IPS DF 4.7 (cell line): Measurements from ENCODE around the gene UBR1.
"Not testable (repeated sequence)": the region's sequence is repeated elsewhere in the genome, so short reads cannot be mapped to it uniquely, and the experiment has no call there.

Source experiments
- DNase-seq: peaks from one replicate; pipeline ENCODE4 v3.0.0-alpha.2; 2013; ENCODE audit warnings: low spot score; ENCODE audit errors: extremely low read depth

UBR1 gene

DNA sequence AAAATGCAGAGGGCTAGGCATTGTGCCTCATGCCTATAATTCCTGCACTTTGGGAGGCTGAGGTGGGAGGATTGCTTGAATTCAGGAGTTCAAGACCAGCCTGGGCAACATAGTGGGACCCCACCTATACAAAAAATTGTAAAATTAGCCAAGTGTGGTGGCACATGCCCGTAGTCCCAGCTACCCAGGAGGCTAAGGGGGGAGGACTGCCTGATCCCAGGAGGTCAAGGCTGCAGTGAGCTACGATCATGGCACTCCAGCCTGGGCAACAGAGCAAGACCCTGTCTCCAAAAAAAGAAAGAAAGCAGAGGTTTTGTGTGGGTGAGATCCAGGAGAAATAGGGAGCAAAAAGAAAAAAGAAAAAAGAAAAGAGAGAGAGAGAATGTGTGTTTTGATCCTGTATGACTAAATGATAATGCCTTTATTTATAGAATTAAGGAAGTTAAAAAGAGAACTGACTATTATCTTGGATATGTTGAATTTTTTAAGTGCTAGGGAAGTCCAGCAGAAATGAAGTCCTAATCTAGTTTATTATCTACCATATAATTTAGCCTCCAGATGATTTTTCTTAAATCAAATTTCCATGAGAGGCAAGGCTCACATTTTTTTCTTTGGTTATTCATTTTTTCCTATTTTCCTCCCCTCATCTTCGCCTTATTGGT lies 190.1 kb downstream of the UBR1 start:
- no peak for DNase-seq

- no peak for DNase-seq
These were observed 190.9 kb downstream of the UBR1 start for GRCh38 chr15:42914728-42915497.

DNA sequence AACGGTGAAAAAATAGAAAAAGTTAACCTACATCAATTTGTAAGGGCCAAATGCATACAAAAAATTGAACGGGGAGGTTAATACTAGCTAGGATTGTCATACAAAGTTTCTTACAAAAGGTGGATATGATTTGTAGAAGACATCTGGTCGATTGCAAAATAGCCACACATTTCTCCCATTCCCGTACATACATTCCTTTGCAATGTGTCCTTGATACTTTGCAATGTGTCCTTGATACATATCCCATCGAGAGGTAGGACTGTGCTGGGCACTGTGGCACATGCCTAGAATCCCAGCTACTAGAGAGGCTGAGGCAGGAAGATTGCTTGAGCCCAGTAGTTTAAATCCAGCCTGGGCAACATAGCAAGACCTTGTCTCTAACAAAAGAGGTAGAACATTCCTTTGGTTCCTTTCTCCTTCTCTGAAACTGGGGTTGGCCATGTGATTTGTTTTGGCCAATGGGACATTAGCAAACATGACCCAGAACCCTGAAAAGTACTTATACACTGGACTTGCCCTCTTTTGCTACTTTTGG lies 194.7 kb downstream of the UBR1 start:
- DNase-seq, result no peak

GRCh38 chr15:42908538-42908937 lies 197.3 kb downstream of the UBR1 start:
- no peak for DNase-seq

DNA sequence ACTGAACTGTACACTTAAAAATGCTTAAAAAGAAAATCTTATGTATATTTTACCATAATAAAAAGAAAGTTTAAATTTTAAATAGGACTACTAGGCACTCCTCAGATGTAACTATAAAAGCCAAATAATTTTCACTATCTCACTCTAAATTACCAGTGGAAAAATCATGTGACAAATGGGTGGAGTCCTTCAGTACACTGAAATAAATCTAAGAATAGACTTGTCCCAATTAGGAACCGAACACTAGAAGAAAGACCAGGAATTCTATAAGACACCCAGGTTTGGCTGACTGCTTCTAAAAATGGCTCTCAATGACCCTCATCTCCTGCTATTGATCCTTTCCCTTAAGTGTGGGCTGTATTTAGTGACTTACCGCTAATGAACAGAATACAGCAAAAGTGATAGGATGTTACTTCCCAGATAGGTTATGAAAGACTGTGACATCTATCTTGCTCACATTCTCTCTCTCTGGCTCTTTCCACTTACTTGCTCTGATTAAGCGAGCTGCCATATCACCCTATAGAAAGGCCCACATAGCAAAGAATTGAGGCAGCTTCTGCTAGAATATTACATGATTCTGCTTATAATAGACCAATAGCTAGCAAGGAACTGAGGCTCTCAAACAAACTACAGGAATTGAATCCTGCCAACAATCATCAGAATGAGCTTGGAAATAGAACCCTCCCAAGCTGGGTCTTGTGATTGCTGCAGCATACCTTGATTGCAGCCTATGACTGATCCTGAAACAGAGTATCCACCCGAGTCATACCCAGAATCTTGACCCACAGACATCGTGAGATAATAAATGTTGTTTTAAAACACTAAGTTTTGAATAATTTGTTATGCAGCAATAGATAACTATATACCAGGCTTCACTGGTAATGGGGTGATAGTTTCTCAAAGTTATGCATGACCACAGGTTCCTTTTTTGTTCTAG lies 202.2 kb downstream of the UBR1 start:
- no peak for DNase-seq

DNA sequence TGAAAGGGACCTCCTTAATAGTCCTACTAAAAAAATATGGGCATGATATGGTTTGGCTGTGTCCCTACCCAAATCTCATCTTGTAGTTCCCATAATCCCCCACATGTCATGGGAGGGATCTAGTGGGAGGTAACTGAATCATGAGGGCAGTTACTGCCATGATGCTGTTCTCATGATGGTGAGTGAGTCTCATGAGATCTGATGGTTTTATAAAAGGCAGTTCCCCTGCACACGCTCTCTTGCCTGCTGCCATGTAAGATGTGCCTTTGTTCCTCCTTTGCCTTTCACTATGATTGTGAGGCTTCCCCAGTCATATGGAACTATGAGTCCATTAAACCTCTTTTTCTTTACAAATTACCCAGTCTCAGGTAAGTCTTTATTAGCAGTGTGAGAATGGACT lies 211.9 kb downstream of the UBR1 start:
- not testable (repeated sequence) for DNase-seq
